HEK293 (cell line): Measurements from ENCODE around the gene GPATCH2.

Source experiments
- CTCF ChIA-PET: fragments of 350-600 bp; formaldehyde crosslinking; extraction: SDS; loops from one replicate; lab custom pipeline; 2021; ENCODE audit warnings: antibody characterized with exemption; lab: Yijun Ruan, JAX
- POLR2A ChIA-PET: fragments of 300-600 bp; formaldehyde crosslinking; extraction: SDS; loops from one replicate; lab custom pipeline; 2020; ENCODE audit warnings: antibody characterized with exemption, inconsistent platforms; lab: Yijun Ruan, JAX
- H3K27ac ChIP-seq: fragments of 200-500 bp; sonication (Bioruptor generic); 2 replicates; pipeline ENCODE4 v1.5.1; 2014; ENCODE audit warnings: low read depth, low read length, control low read depth, inconsistent platforms; ENCODE audit errors: extremely low read depth
- H3K36me3 ChIP-seq, 2 experiments: fragments of 200-500 bp in 1 of 2; sonication (Bioruptor generic) in 1 of 2; 1 replicate in 1 of 2; 2 replicates in 1 of 2; pipeline ENCODE4 v1.5.1; 2014 to 2017; ENCODE audit warnings: inconsistent platforms in 2 of 2, low read length in 2 of 2; ENCODE audit not compliant: control insufficient read depth in 2 of 2, insufficient read depth in 1 of 2
- H3K4me1 ChIP-seq: fragments of 200-500 bp; sonication (Bioruptor generic); 2 replicates; pipeline ENCODE4 v1.5.1; 2014; ENCODE audit warnings: mild to moderate bottlenecking, low read length, inconsistent platforms; ENCODE audit not compliant: control insufficient read depth, insufficient read depth
- H3K4me3 ChIP-seq: 2 replicates; pipeline ENCODE4 v1.5.1; 2011; ENCODE audit warnings: low read depth, mild to moderate bottlenecking, control low read depth, low read length, moderate library complexity
- H3K9me3 ChIP-seq: fragments of 200-500 bp; sonication (Bioruptor generic); 2 replicates; pipeline ENCODE4 v1.5.1; 2014; ENCODE audit warnings: low read depth, low read length, inconsistent platforms; ENCODE audit not compliant: control insufficient read depth, insufficient read depth
- IKZF3 ChIP-seq: fragments of 450-650 bp; IDR thresholded peaks from 2 replicates; pipeline ENCODE4 v1.5.0; 2018; ENCODE audit warnings: missing biosample characterization, mild to moderate bottlenecking, missing genetic modification characterization, moderate library complexity
- MYNN ChIP-seq: fragments of 450-650 bp; formaldehyde crosslinking; IDR thresholded peaks from 2 replicates; pipeline ENCODE4 v1.5.1; 2016; ENCODE audit warnings: missing biosample characterization, missing genetic modification characterization, borderline replicate concordance
- REPIN1 ChIP-seq: fragments of 450-650 bp; formaldehyde crosslinking; IDR thresholded peaks from 2 replicates; pipeline ENCODE4 v1.5.1; 2017; ENCODE audit warnings: missing biosample characterization, missing genetic modification characterization, low read depth
- REST ChIP-seq: fragments of 450-650 bp; formaldehyde crosslinking; IDR thresholded peaks from 2 replicates; pipeline ENCODE4 v1.5.1; 2016; ENCODE audit warnings: missing biosample characterization, missing genetic modification characterization
- SP2 ChIP-seq: fragments of 450-650 bp; formaldehyde crosslinking; IDR thresholded peaks from 2 replicates; pipeline ENCODE4 v1.5.1; 2016; ENCODE audit warnings: missing biosample characterization, missing genetic modification characterization
- TSHZ1 ChIP-seq: fragments of 450-650 bp; formaldehyde crosslinking; IDR thresholded peaks from 2 replicates; pipeline ENCODE4 v1.5.1; 2016; ENCODE audit warnings: missing biosample characterization, missing genetic modification characterization, borderline replicate concordance
- YY1 ChIP-seq: fragments of 450-650 bp; formaldehyde crosslinking; IDR thresholded peaks from 2 replicates; pipeline ENCODE4 v1.5.1; 2018; ENCODE audit warnings: missing biosample characterization, missing genetic modification characterization
- ZNF146 ChIP-seq: fragments of 450-650 bp; formaldehyde crosslinking; IDR thresholded peaks from 2 replicates; pipeline ENCODE4 v1.5.1; 2016; ENCODE audit warnings: missing biosample characterization, missing genetic modification characterization
- ZNF157 ChIP-seq: fragments of 450-650 bp; formaldehyde crosslinking; IDR thresholded peaks from 2 replicates; pipeline ENCODE4 v1.5.1; 2016; ENCODE audit warnings: missing biosample characterization, missing genetic modification characterization
- ZNF211 ChIP-seq: fragments of 450-650 bp; formaldehyde crosslinking; IDR thresholded peaks from 2 replicates; pipeline ENCODE4 v1.5.1; 2016; ENCODE audit warnings: low read depth, missing biosample characterization, missing genetic modification characterization
- ZNF214 ChIP-seq: fragments of 450-650 bp; formaldehyde crosslinking; IDR thresholded peaks from 2 replicates; pipeline ENCODE4 v1.5.1; 2017; ENCODE audit warnings: missing biosample characterization, mild to moderate bottlenecking, missing genetic modification characterization, borderline replicate concordance
- ZNF335 ChIP-seq: fragments of 450-650 bp; formaldehyde crosslinking; conservative IDR thresholded peaks from 2 replicates; pipeline ENCODE4 v1.5.1; 2016; ENCODE audit warnings: missing biosample characterization, missing genetic modification characterization
- ZNF366 ChIP-seq: fragments of 450-650 bp; formaldehyde crosslinking; conservative IDR thresholded peaks from 2 replicates; pipeline ENCODE4 v1.5.1; 2016; ENCODE audit warnings: missing biosample characterization, missing genetic modification characterization
- ZNF391 ChIP-seq: fragments of 450-650 bp; formaldehyde crosslinking; IDR thresholded peaks from 2 replicates; pipeline ENCODE4 v1.5.1; 2016; ENCODE audit warnings: low read depth, missing biosample characterization, missing genetic modification characterization, borderline replicate concordance
- ZNF473 ChIP-seq: fragments of 450-650 bp; formaldehyde crosslinking; IDR thresholded peaks from 2 replicates; pipeline ENCODE4 v1.5.1; 2017; ENCODE audit warnings: missing biosample characterization, missing genetic modification characterization
- ZNF514 ChIP-seq: fragments of 450-650 bp; formaldehyde crosslinking; IDR thresholded peaks from 2 replicates; pipeline ENCODE4 v1.5.1; 2016; ENCODE audit warnings: missing biosample characterization, missing genetic modification characterization
- ZNF530 ChIP-seq: fragments of 450-650 bp; formaldehyde crosslinking; IDR thresholded peaks from 2 replicates; pipeline ENCODE4 v1.5.1; 2016; ENCODE audit warnings: low read depth, missing biosample characterization, missing genetic modification characterization
- ZNF610 ChIP-seq: fragments of 450-650 bp; formaldehyde crosslinking; IDR thresholded peaks from 2 replicates; pipeline ENCODE4 v1.5.1; 2016; ENCODE audit warnings: missing biosample characterization, missing genetic modification characterization, borderline replicate concordance
- ZNF654 ChIP-seq: fragments of 450-650 bp; formaldehyde crosslinking; IDR thresholded peaks from 2 replicates; pipeline ENCODE4 v1.5.1; 2016; ENCODE audit warnings: low read depth, missing biosample characterization, missing genetic modification characterization
- ZNF660 ChIP-seq: fragments of 450-650 bp; IDR thresholded peaks from 2 replicates; pipeline ENCODE4 v1.5.1; 2018; ENCODE audit warnings: missing biosample characterization, mild to moderate bottlenecking, missing genetic modification characterization
- ZNF664 ChIP-seq: fragments of 450-650 bp; formaldehyde crosslinking; IDR thresholded peaks from 2 replicates; pipeline ENCODE4 v1.5.1; 2016; ENCODE audit warnings: missing biosample characterization, missing genetic modification characterization
- ZNF692 ChIP-seq: fragments of 450-650 bp; formaldehyde crosslinking; IDR thresholded peaks from 2 replicates; pipeline ENCODE4 v1.5.1; 2016; ENCODE audit warnings: missing biosample characterization, missing genetic modification characterization
- ZNF707 ChIP-seq: fragments of 450-650 bp; formaldehyde crosslinking; IDR thresholded peaks from 2 replicates; pipeline ENCODE4 v1.5.1; 2016; ENCODE audit warnings: missing biosample characterization, missing genetic modification characterization
- ZNF747 ChIP-seq: fragments of 450-650 bp; formaldehyde crosslinking; IDR thresholded peaks from 2 replicates; pipeline ENCODE4 v1.5.1; 2016; ENCODE audit warnings: missing biosample characterization, missing genetic modification characterization
- ZNF792 ChIP-seq: fragments of 450-650 bp; formaldehyde crosslinking; IDR thresholded peaks from 2 replicates; pipeline ENCODE4 v1.5.1; 2016; ENCODE audit warnings: missing biosample characterization, missing genetic modification characterization

The GPATCH2 gene

GRCh38 chr1:217457016-217457415 lies 173.9 kb downstream of the GPATCH2 start:
- no peaks in the 10 kb centered on the region for H3K36me3 ChIP-seq
- H3K4me1 ChIP-seq: no peaks in the 10 kb centered on the region
- POLR2A ChIA-PET: no interaction called here
- H3K4me3 ChIP-seq: no peak overlapping the region
- TF ChIP-seq ZNF211 (tag by site-specific recombination) (no peak), ZNF792 (tag by site-specific recombination) (no peak), SP2 (tag by site-specific recombination) (no peak), IKZF3 (tag by site-specific recombination) (no peak), MYNN (tag by site-specific recombination) (no peak), ZNF692 (no peak), ZNF660 (tag by site-specific recombination) (no peak), ZNF654 (tag by site-specific recombination) (no peak), ZNF391 (tag by site-specific recombination) (no peak), ZNF664 (tag by site-specific recombination) (no peak), YY1 (tag by site-specific recombination) (no peak), ZNF747 (no peak), TSHZ1 (tag by site-specific recombination) (no peak), ZNF707 (tag by site-specific recombination) (no peak), REPIN1 (no peak), ZNF146 (tag by site-specific recombination) (no peak), ZNF610 (tag by site-specific recombination) (no peak), ZNF366 (tag by site-specific recombination) (no peak), ZNF530 (tag by site-specific recombination) (no peak)
- H3K9me3 ChIP-seq: no peaks in the 10 kb centered on the region; the same call in 1 of the 2 replicates
- no peak overlapping the region for H3K27ac ChIP-seq
- CTCF ChIA-PET: no interaction called here

- H3K4me1 ChIP-seq: no peaks in the 10 kb centered on the region
- H3K27ac ChIP-seq: no peak overlapping the region
- no peak overlapping the region for H3K4me3 ChIP-seq
- no peaks in the 10 kb centered on the region; the same call in 1 of the 2 replicates for H3K9me3 ChIP-seq
- H3K36me3 ChIP-seq: no peaks in the 10 kb centered on the region
- TF ChIP-seq MYNN (tag by site-specific recombination) (no peak), REST (tag by site-specific recombination) (no peak), ZNF157 (tag by site-specific recombination) (no peak), ZNF514 (no peak), ZNF214 (tag by site-specific recombination) (no peak), ZNF473 (tag by site-specific recombination) (no peak), ZNF335 (tag by site-specific recombination) (no peak)
- ChIA-PET CTCF (interaction anchor here (0.6 kb wide), 1 partner anchor 267 kb away, joined by 3 read pairs; no protein-coding TSS in a partner anchor), POLR2A (no interaction called here)
These were observed 174.6 kb downstream of the GPATCH2 start for GRCh38 chr1:217456261-217456660.
